Activated naive CD8-positive, alpha-beta T cell treated with anti-CD3 and anti-CD28 coated beads, Interleukin-2, amount 10 ng/mL, durations not matched to agents 7 days and 5 days (primary cell): ENCODE results near the gene FAM221B. TPM values are rescaled to one million over a fixed set of nuclear protein-coding genes. Genes with fewer than 3 reads are reported as not detected.

Source experiments
- ATAC-seq: fragments of 150-1000 bp; cut with Tn5 transposase; one replicate; pipeline ENCODE4 v1.10.0; 2021; ENCODE audit warnings: low read depth, moderate library complexity
- POLR2A ChIA-PET: fragments of 350-600 bp; sonication (Branson Sonifier 250); formaldehyde crosslinking; loops from one replicate; lab custom pipeline; 2021; ENCODE audit warnings: antibody characterized with exemption; lab: Charles Lee
- DNase-seq: peaks from one replicate; pipeline ENCODE4 v3.0.0; 2021
- H3K27ac Mint-ChIP-seq: one replicate; pipeline ENCODE4 v1.8.0; 2022; ENCODE audit warnings: mild to moderate bottlenecking, mixed read lengths
- H3K27me3 Mint-ChIP-seq: one replicate; pipeline ENCODE4 v1.8.0; 2022; ENCODE audit warnings: mild to moderate bottlenecking, moderate library complexity, mixed read lengths
- H3K36me3 Mint-ChIP-seq: one replicate; pipeline ENCODE4 v1.8.0; 2021; ENCODE audit warnings: mild to moderate bottlenecking, mixed read lengths
- H3K4me1 Mint-ChIP-seq: one replicate; pipeline ENCODE4 v1.8.0; 2021; ENCODE audit warnings: mixed read lengths
- H3K4me3 Mint-ChIP-seq: one replicate; pipeline ENCODE4 v1.8.0; 2022; ENCODE audit warnings: mild to moderate bottlenecking, moderate library complexity, mixed read lengths
- H3K9me3 Mint-ChIP-seq: one replicate; pipeline ENCODE4 v1.8.0; 2021; ENCODE audit warnings: mixed read lengths
- total RNA-seq, 2 experiments: library from RNA; stranded (reverse); gene quantifications; one replicate each; pipeline ENCODE4 v1.2.3, GENCODE V29; 2021

FAM221B gene
- total RNA-seq: not detected

GRCh38 chr9:35828716-35829083, at the start of gene FAM221B:
Gene FAM221B (minus strand): TSS chr9:35828732. CDS start chr9:35826161, 2,571 bp downstream.
- ATAC-seq (no peak), DNase-seq (no peak)
- peak within 1 kb of the TSS; percentile 96 for H3K4me3 Mint-ChIP-seq
- peaks cover 5% of the 10 kb centered on the region for H3K27me3 Mint-ChIP-seq
- H3K27ac Mint-ChIP-seq: peak within 1 kb of the TSS; percentile 87
- peaks cover 22% of the 10 kb centered on the region for H3K4me1 Mint-ChIP-seq
- no peaks in the 10 kb centered on the region for H3K9me3 Mint-ChIP-seq
- POLR2A ChIA-PET: interaction anchor here (0.6 to 1.5 kb wide), 5 partner anchors 15 to 225 kb away, joined by 3 to 8 read pairs (median 5); partner anchors contain the start of genes HINT2 and SPAG8
- H3K36me3 Mint-ChIP-seq: no peaks in the 10 kb centered on the region

- DNase-seq (no peak), ATAC-seq (no peak)
- no peak overlapping the region for H3K27ac Mint-ChIP-seq
- no peak overlapping the region for H3K4me3 Mint-ChIP-seq
- H3K36me3 Mint-ChIP-seq: peaks cover 3% of the 10 kb centered on the region
- peaks cover 7% of the 10 kb centered on the region for H3K9me3 Mint-ChIP-seq
- peaks cover 21% of the 10 kb centered on the region for H3K27me3 Mint-ChIP-seq
- peaks cover 4% of the 10 kb centered on the region for H3K4me1 Mint-ChIP-seq
- POLR2A ChIA-PET: no interaction called here
Observed at GRCh38 chr9:35872505-35872904, 44.0 kb upstream of the FAM221B start.

GRCh38 chr9:35871545-35871944, 43.0 kb upstream of the FAM221B start:
- no peak for DNase-seq
- H3K36me3 Mint-ChIP-seq: no peaks in the 10 kb centered on the region
- peaks cover 13% of the 10 kb centered on the region for H3K27me3 Mint-ChIP-seq
- H3K9me3 Mint-ChIP-seq: peaks cover under 1% of the 10 kb centered on the region
- POLR2A ChIA-PET: no interaction called here
- peaks cover 4% of the 10 kb centered on the region for H3K4me1 Mint-ChIP-seq
- no peak overlapping the region for H3K27ac Mint-ChIP-seq
- H3K4me3 Mint-ChIP-seq: no peak overlapping the region
- no peak for ATAC-seq

- ATAC-seq (no peak), DNase-seq (no peak)
- H3K36me3 Mint-ChIP-seq: no peaks in the 10 kb centered on the region
- H3K27me3 Mint-ChIP-seq: peaks cover 10% of the 10 kb centered on the region
- no peaks in the 10 kb centered on the region for H3K9me3 Mint-ChIP-seq
- peaks cover 4% of the 10 kb centered on the region for H3K4me1 Mint-ChIP-seq
- POLR2A ChIA-PET: no interaction called here
- H3K27ac Mint-ChIP-seq: peak within 1 kb of the TSS; percentile 54
- no peak within 1 kb of the TSS for H3K4me3 Mint-ChIP-seq
Observed at GRCh38 chr9:35870351-35870923, 41.9 kb upstream of the FAM221B start, which contains the start of gene OR13J1. Gene OR13J1 (minus strand): TSS chr9:35870401. CDS start chr9:35870401, 0 bp downstream.

GRCh38 chr9:35869621-35870216, 41.2 kb upstream of the FAM221B start:
- H3K9me3 Mint-ChIP-seq: no peaks in the 10 kb centered on the region
- H3K36me3 Mint-ChIP-seq: no peaks in the 10 kb centered on the region
- H3K27ac Mint-ChIP-seq: peak overlapping the region; percentile 54

GRCh38 chr9:35868933-35869332, 40.4 kb upstream of the FAM221B start:
- ATAC-seq: no peak
- Mint-ChIP-seq H3K36me3 (no peaks in the 10 kb centered on the region), H3K4me3 (no peak overlapping the region), H3K4me1 (peaks cover 4% of the 10 kb centered on the region), H3K27me3 (peaks cover 6% of the 10 kb centered on the region), H3K9me3 (no peaks in the 10 kb centered on the region), H3K27ac (no peak overlapping the region)
- no peak for DNase-seq
- POLR2A ChIA-PET: no interaction called here

More at GRCh38 chr9:35869621-35870216, 41.2 kb upstream of the FAM221B start:
- ATAC-seq: no peak
- DNase-seq: no peak
- Mint-ChIP-seq H3K4me1 (peaks cover 4% of the 10 kb centered on the region), H3K27me3 (peaks cover 7% of the 10 kb centered on the region), H3K4me3 (no peak overlapping the region)
- POLR2A ChIA-PET: no interaction called here

- ATAC-seq (no peak), DNase-seq (no peak)
- Mint-ChIP-seq H3K4me1 (peaks cover 4% of the 10 kb centered on the region), H3K9me3 (no peaks in the 10 kb centered on the region), H3K36me3 (no peaks in the 10 kb centered on the region), H3K27me3 (peaks cover 9% of the 10 kb centered on the region), H3K4me3 (no peak overlapping the region), H3K27ac (no peak overlapping the region)
- POLR2A ChIA-PET: no interaction called here
Observed at GRCh38 chr9:35867538-35867937, 39.0 kb upstream of the FAM221B start.

GRCh38 chr9:35864695-35865255, 36.2 kb upstream of the FAM221B start:
- no peaks in the 10 kb centered on the region for H3K9me3 Mint-ChIP-seq
- no peak for DNase-seq
- no peak for ATAC-seq
- H3K4me1 Mint-ChIP-seq: peaks cover 2% of the 10 kb centered on the region
- H3K36me3 Mint-ChIP-seq: no peaks in the 10 kb centered on the region
- peaks cover 18% of the 10 kb centered on the region for H3K27me3 Mint-ChIP-seq
- POLR2A ChIA-PET: no interaction called here
- no peak overlapping the region for H3K4me3 Mint-ChIP-seq
- H3K27ac Mint-ChIP-seq: no peak overlapping the region

GRCh38 chr9:35863583-35863982, 35.1 kb upstream of the FAM221B start:
- ATAC-seq (no peak), DNase-seq (no peak)
- peaks cover 18% of the 10 kb centered on the region for H3K27me3 Mint-ChIP-seq
- no peaks in the 10 kb centered on the region for H3K36me3 Mint-ChIP-seq
- H3K27ac Mint-ChIP-seq: no peak overlapping the region
- POLR2A ChIA-PET: interaction anchor here (0.5 kb wide), 1 partner anchor 268 kb away, joined by 3 read pairs; no protein-coding TSS in a partner anchor
- no peak overlapping the region for H3K4me3 Mint-ChIP-seq
- no peaks in the 10 kb centered on the region for H3K9me3 Mint-ChIP-seq
- peaks cover under 1% of the 10 kb centered on the region for H3K4me1 Mint-ChIP-seq

- POLR2A ChIA-PET: no interaction called here
- Mint-ChIP-seq H3K9me3 (no peaks in the 10 kb centered on the region), H3K36me3 (no peaks in the 10 kb centered on the region), H3K4me1 (no peaks in the 10 kb centered on the region), H3K4me3 (no peak overlapping the region), H3K27me3 (peaks cover 18% of the 10 kb centered on the region), H3K27ac (no peak overlapping the region)
- DNase-seq (no peak), ATAC-seq (no peak)
Observed at GRCh38 chr9:35862328-35862727, 33.8 kb upstream of the FAM221B start.

- Mint-ChIP-seq H3K27me3 (peaks cover 18% of the 10 kb centered on the region), H3K4me1 (no peaks in the 10 kb centered on the region), H3K36me3 (no peaks in the 10 kb centered on the region), H3K9me3 (no peaks in the 10 kb centered on the region), H3K4me3 (no peak overlapping the region), H3K27ac (no peak overlapping the region)
- ATAC-seq: no peak
- DNase-seq: no peak
- POLR2A ChIA-PET: no interaction called here
Observed at GRCh38 chr9:35861161-35861897, 32.8 kb upstream of the FAM221B start.

- POLR2A ChIA-PET: no interaction called here
- Mint-ChIP-seq H3K36me3 (no peaks in the 10 kb centered on the region), H3K27ac (no peak overlapping the region), H3K9me3 (no peaks in the 10 kb centered on the region), H3K27me3 (peaks cover 14% of the 10 kb centered on the region), H3K4me1 (no peaks in the 10 kb centered on the region), H3K4me3 (no peak overlapping the region)
- no peak for ATAC-seq
- DNase-seq: no peak
Observed at GRCh38 chr9:35859990-35860339, 31.4 kb upstream of the FAM221B start.

GRCh38 chr9:35859310-35859989, 30.9 kb upstream of the FAM221B start:
- H3K36me3 Mint-ChIP-seq: no peaks in the 10 kb centered on the region

More at GRCh38 chr9:35859310-35859989, 30.9 kb upstream of the FAM221B start:
- H3K4me3 Mint-ChIP-seq: no peak overlapping the region
- DNase-seq: no peak
- no peaks in the 10 kb centered on the region for H3K4me1 Mint-ChIP-seq
- no peaks in the 10 kb centered on the region for H3K9me3 Mint-ChIP-seq
- no peak overlapping the region for H3K27ac Mint-ChIP-seq
- POLR2A ChIA-PET: no interaction called here
- peaks cover 14% of the 10 kb centered on the region for H3K27me3 Mint-ChIP-seq
- ATAC-seq: no peak
